HepG2 (cell line): Measurements from ENCODE around the gene NECTIN2. TPM values are rescaled to one million over a fixed set of nuclear protein-coding genes. Genes with fewer than 3 reads are reported as not detected.

Experiments
- FOSL1 ChIP-seq: sonication (generic); formaldehyde crosslinking; IDR thresholded peaks from 2 replicates; pipeline ENCODE4 v1.9.0; 2021; ENCODE audit warnings: missing genetic modification reagents, borderline replicate concordance
- GPN1 ChIP-seq: sonication (generic); formaldehyde crosslinking; IDR thresholded peaks from 2 replicates; pipeline ENCODE4 v1.5.1; 2020; ENCODE audit warnings: missing genetic modification reagents, borderline replicate concordance
- GZF1 ChIP-seq: sonication (generic); formaldehyde crosslinking; IDR thresholded peaks from 2 replicates; pipeline ENCODE4 v1.5.1; 2020; ENCODE audit warnings: mild to moderate bottlenecking, missing genetic modification reagents
- IKZF4 ChIP-seq: sonication (generic); formaldehyde crosslinking; IDR thresholded peaks from 2 replicates; pipeline ENCODE4 v1.5.1; 2020; ENCODE audit warnings: borderline replicate concordance, mild to moderate bottlenecking, low read depth, missing genetic modification reagents; ENCODE audit errors: not compliant biosample characterization
- KDM5B ChIP-seq: sonication (generic); formaldehyde crosslinking; IDR thresholded peaks from 2 replicates; pipeline ENCODE4 v1.4.0; 2020; ENCODE audit warnings: missing genetic modification reagents, mild to moderate bottlenecking, borderline replicate concordance
- MIER3 ChIP-seq: IDR thresholded peaks from 2 replicates; pipeline ENCODE4 v1.6.1; 2016; ENCODE audit warnings: missing compliant biosample characterization, borderline replicate concordance
- NCOA2 ChIP-seq: sonication (generic); formaldehyde crosslinking; IDR thresholded peaks from 2 replicates; pipeline ENCODE4 v1.8.0; 2022; ENCODE audit warnings: inconsistent platforms
- NR2C2 ChIP-seq: sonication (generic); formaldehyde crosslinking; IDR thresholded peaks from 2 replicates; pipeline ENCODE4 v1.4.0; 2020; ENCODE audit warnings: missing genetic modification reagents, mild to moderate bottlenecking, moderate library complexity, borderline replicate concordance
- RFXANK ChIP-seq: IDR thresholded peaks from 2 replicates; pipeline ENCODE4 v1.6.1; 2016
- SIX4 ChIP-seq: sonication (generic); formaldehyde crosslinking; IDR thresholded peaks from 2 replicates; pipeline ENCODE4 v1.4.0; 2020; ENCODE audit warnings: missing genetic modification reagents
- SOX13 ChIP-seq, 3 experiments: fragments of 450-650 bp in 1 of 3; sonication (generic) in 1 of 3; formaldehyde crosslinking in 1 of 3; IDR thresholded peaks in 2 of 3; conservative IDR thresholded peaks in 1 of 3; 2 replicates each; pipeline versions ENCODE4 v1.5.0 to v1.6.1; 2016 to 2020; ENCODE audit warnings: antibody characterized with exemption in 1 of 3, mild to moderate bottlenecking in 1 of 3, missing compliant biosample characterization in 1 of 3, missing genetic modification reagents in 1 of 3, moderate library complexity in 1 of 3
- ZBTB2 ChIP-seq: sonication (generic); formaldehyde crosslinking; IDR thresholded peaks from 2 replicates; pipeline ENCODE4 v1.8.0; 2022; ENCODE audit warnings: low read depth, missing genetic modification reagents
- ZBTB7B ChIP-seq: sonication (generic); formaldehyde crosslinking; IDR thresholded peaks from 2 replicates; pipeline ENCODE4 v1.4.0; 2020; ENCODE audit warnings: missing genetic modification reagents
- ZFP62 ChIP-seq: sonication (generic); formaldehyde crosslinking; IDR thresholded peaks from 2 replicates; pipeline ENCODE4 v1.4.0; 2020; ENCODE audit warnings: missing genetic modification reagents
- ZHX2 ChIP-seq, 2 experiments: sonication (generic) in 1 of 2; formaldehyde crosslinking in 1 of 2; IDR thresholded peaks; 2 replicates each; pipeline versions ENCODE4 v1.6.1 to v1.9.0; 2014 to 2022; ENCODE audit warnings: antibody characterized with exemption in 1 of 2, borderline replicate concordance in 1 of 2, inconsistent platforms in 1 of 2, low read depth in 1 of 2, missing genetic modification reagents in 1 of 2
- ZNF160 ChIP-seq: sonication (generic); formaldehyde crosslinking; IDR thresholded peaks from 2 replicates; pipeline ENCODE4 v1.8.0; 2022; ENCODE audit warnings: mild to moderate bottlenecking, inconsistent platforms, missing genetic modification reagents
- ZNF703 ChIP-seq: sonication (generic); formaldehyde crosslinking; IDR thresholded peaks from 2 replicates; pipeline ENCODE4 v1.5.1; 2020; ENCODE audit warnings: missing genetic modification reagents, mild to moderate bottlenecking, moderate library complexity, borderline replicate concordance
- ZNF780A ChIP-seq: sonication (generic); formaldehyde crosslinking; IDR thresholded peaks from 2 replicates; pipeline ENCODE4 v1.8.0; 2022; ENCODE audit warnings: mild to moderate bottlenecking, missing genetic modification reagents, moderate library complexity
- polyA plus RNA-seq, 8 experiments: library from polyadenylated mRNA; depleted of rRNA in 3 of 8; stranded (reverse) in 7 of 8; unstranded in 1 of 8; fragments of >200 nt; fragmentation: Illumina TruSeq in 4 of 8; extraction: Trizol in 4 of 8; gene quantifications; 2 replicates each; pipeline versions ENCODE4 v1.2.1 to v1.2.3, GENCODE V29; 2011 to 2016; ENCODE audit warnings: low read depth in 4 of 8, missing spikeins in 1 of 8, mixed read lengths in 1 of 8; ENCODE audit not compliant: insufficient read depth in 1 of 8
- total RNA-seq, 5 experiments: library from RNA; depleted of rRNA; stranded (reverse); fragments of >200 nt; fragmentation: Illumina TruSeq; extraction: Trizol; gene quantifications; 2 replicates each; pipeline ENCODE4 v1.2.3, GENCODE V29; 2016; ENCODE audit warnings: low read depth in 1 of 5

Gene NECTIN2
- total and polyA plus RNA-seq, 2 of the 13 experiments (the other 11 are each of a cell fraction or from before 2014, with no cell fraction given): 75.4 to 114 TPM

GRCh38 chr19:44903602-44904425 lies 57.7 kb downstream of the NECTIN2 start (continued):
- TF ChIP-seq SOX13 (IDR thresholded peaks at IDR 0.05) (0 out of 2 replicates have a peak, but pooled peaks have one; percentile 27), SOX13 (CRISPR knock-in tag; conservative IDR thresholded peaks at IDR 0.05 in 1 of 2, IDR thresholded peaks at IDR 0.05 in 1 of 2) (peak in 1 of 2 experiments; percentile 65; a peak in 2 of 4 replicates), GPN1 (CRISPR knock-in tag) (no peak), ZNF703 (CRISPR knock-in tag) (peak; percentile 88; the same call in 1 of the 2 replicates), ZBTB2 (CRISPR knock-in tag) (peak; percentile 50), KDM5B (no peak; the same call in 1 of the 2 replicates), ZHX2 (IDR thresholded peaks at IDR 0.05; ENCODE audit: low read depth) (no peak; the same call in 1 of the 2 replicates), ZHX2 (CRISPR knock-in tag; IDR thresholded peaks at IDR 0.05; ENCODE audit: borderline replicate concordance) (no peak), IKZF4 (CRISPR knock-in tag) (no peak), MIER3 (CRISPR knock-in tag) (peak; percentile 75; the same call in 1 of the 2 replicates), GZF1 (no peak), RFXANK (CRISPR knock-in tag) (peak; percentile 88; the same call in 1 of the 2 replicates), FOSL1 (CRISPR knock-in tag) (no peak), ZNF160 (CRISPR knock-in tag) (0 out of 2 replicates have a peak, but pooled peaks have one; percentile 34), ZBTB7B (peak; percentile 99), ZNF780A (CRISPR knock-in tag) (no peak), ZFP62 (CRISPR knock-in tag) (no peak), SIX4 (no peak), NR2C2 (CRISPR knock-in tag) (peak; percentile 85; the same call in 1 of the 2 replicates), NCOA2 (peak; percentile 76)
